AG20443 (cell line): ENCODE results near the gene LRRC1.

Experiments used
- DNase-seq: peaks from one replicate; pipeline ENCODE4 v3.0.0; 2012; ENCODE audit warnings: low spot score, mixed read lengths

The LRRC1 gene

GRCh38 chr6:53847796-53848314 lies 53.0 kb downstream of the LRRC1 start:
- no peak for DNase-seq

DNA sequence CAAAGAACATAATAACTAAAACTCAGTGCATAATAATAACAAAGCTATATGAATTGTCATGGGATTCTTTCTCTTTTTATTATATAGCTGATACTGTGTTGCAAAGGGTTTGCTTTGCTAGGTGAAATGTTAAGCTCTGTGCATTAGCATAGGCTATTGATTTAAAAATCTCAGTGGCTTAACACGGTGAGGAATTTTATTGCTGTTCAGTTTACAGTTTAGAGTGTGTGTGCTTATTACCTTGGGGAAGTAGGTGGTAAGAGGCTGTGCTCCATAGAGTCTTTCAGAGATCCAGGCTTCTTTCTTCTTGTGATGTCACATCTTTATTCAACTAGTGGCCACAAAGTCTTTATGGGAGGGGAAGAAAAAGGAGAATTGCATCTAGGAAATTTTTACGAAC lies 55.7 kb downstream of the LRRC1 start:
- no peak for DNase-seq

DNA sequence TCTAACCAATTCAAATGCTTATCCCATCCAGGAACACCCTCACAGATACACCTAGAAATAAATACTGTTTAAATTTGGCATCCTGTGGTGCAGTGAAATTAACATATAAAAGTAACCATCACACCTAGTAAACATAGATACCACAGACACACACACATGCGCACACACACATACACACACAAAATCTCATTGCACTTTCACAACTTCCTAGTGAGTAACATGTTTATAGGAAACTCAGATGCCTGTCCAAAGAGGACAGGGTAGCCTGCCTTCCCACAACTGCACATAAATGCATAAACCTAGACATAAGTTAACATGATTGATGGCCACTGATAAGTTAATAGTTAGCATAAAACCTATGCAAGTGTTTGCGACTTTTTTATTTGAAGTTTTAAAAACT lies 56.8 kb downstream of the LRRC1 start:
- DNase-seq, result no peak

- DNase-seq, result no peak
These were observed 58.0 kb downstream of the LRRC1 start for GRCh38 chr6:53852805-53853204.

- no peak for DNase-seq
These were observed 60.2 kb downstream of the LRRC1 start for GRCh38 chr6:53854843-53855567.

- no peak for DNase-seq
These were observed 61.1 kb downstream of the LRRC1 start for GRCh38 chr6:53855940-53856339.

DNA sequence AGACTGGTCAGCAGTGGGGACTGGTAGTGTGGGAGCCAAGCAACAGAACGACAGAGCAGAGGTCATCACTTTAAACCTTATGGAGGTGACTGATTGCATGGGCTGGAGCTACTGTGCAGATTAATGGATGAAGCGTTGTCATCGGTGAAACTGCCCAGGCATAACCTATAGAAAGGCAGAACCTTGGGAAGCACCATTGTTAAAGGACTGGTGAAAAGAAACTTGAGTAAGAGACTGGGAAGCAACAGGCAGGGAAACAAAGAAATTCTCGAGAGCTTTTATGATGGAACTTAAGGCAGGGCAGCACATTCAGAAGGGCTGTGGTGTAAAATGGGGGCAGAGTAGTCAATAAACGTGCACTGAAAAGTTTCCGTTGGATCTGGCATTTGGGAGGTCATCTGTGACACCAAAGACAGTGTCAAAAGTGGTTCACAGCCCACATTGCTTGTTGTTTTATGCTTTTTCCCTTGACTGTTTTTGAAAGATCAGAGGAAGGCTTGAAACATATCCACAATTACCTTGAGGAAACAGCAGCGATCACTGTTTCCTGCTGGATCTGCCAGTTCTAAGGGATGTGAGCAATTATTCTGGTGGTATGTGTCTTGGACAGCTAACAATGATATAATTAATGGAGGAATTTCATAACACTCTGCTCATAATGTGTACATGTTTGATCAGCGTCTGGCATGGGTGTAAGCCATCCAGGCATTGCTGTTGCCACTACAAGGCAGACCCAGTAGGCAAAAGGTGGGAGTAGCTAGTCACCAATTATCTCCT lies 62.7 kb downstream of the LRRC1 start:
- DNase-seq, result no peak

DNA sequence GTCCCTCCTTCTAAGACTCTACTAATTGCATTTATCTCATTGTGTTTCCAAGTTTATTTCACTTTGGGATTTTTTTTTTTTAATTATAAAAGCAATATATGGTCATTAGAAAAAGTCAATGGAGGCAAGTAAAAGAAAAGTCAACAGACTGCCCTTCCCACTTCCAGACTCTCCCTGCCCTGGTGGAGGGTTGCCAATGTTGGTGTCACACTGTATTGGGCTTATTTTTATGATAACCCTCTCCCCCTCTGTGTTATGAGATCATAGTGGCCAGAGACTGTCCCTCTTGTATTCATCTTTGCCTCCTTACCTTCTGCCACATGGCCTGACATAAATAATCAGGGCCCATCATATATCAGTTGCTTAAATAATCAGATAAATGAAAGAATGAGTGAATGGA lies 63.4 kb downstream of the LRRC1 start:
- no peak for DNase-seq

- DNase-seq, result no peak
These were observed 64.1 kb downstream of the LRRC1 start for GRCh38 chr6:53858913-53859312.

DNA sequence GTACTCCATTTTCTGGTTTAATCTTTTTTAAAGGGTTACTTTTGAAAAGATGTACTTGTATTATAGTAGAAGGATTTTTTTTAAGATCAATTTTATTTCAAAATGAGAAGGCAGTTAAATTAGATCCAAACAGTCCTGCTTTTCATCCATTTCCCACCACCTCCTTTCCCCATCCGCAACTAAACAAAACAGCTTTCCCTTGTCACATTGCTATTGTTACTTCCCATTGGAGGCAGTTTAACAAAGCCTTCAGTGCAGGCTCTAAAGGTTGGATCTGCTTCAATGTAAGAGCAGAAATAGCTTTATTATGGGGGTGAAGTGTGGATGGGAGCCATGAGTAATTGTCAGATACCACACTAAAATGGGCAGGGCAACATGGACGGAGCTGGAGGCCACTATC lies 65.7 kb downstream of the LRRC1 start:
- no peak for DNase-seq

DNA sequence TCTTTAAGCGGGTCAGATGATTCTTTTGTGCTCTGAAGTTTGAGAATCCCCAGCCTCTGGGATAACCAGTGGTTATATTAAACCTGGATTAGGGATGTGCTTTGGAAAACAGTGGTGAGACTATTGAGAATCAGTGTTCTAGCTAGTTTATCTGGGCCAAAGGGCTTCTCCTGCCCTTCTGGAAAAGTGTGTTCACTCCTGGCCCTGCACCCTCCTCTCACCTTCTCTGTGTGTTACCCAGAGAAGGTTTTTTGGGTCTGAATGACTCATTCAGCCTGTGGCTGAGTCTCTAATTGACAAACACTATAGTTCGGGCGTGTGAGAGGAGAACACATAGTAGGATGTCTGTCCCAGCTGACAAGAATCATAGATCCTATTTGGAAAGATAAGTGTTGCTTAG lies 66.7 kb downstream of the LRRC1 start:
- DNase-seq, result no peak

DNA sequence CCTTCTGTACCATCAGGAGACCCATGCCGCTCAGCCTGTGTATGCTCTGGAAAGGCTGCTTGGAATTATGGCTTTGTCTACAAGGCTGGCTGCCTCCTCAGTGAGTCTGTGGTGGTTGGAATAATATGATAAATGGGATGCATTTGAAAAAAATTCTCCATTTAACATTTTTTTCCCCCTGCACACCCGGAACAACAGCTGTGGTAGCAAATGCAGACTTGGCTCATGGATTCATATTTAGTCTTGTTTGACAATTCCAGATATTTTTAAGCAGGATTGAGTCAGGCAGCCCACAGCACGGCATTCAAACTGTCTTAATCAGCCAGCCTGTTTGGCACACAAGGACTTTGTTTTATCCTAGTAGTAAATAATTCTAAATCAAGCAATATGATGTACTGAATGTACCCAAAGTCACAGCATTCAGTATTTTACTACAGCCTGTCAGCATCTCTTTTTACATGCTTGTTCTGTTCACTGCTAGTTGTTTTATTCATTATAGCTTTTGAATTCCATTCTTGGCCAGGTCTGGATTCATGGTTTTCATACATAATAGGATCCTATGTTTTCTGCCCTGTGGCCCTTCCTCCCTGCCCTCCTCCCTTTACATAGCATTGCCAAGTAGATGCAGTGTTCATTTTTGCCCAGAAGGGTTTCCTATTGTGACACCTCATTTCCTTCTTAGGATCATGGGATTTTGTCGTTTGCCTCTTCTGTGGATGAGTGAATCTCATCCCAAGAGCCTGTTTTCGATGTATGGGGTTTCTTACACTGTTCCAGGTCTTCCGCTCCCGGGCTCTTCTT lies 68.1 kb downstream of the LRRC1 start:
- peak; percentile 77 for DNase-seq

GRCh38 chr6:53864781-53865180 lies 70.0 kb downstream of the LRRC1 start:
- no peak for DNase-seq

DNA sequence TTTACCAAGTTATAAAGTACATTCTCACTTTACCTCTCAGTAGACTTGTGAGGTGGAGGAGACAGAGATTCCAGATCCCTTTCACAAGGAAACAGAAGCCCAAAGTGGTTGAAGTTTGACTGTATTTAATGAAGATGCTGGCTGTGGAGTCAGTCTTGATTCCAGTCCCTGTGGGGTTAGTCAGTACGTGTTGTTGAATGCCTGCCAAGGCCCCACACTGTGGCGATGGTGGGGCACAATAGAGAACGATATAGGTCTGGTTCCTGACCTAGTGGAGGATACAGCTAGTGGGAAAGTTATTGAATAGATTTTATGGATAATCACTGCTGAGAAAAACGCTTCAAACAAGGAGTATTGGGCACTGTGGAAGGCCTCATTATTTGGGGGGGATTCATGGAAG lies 71.4 kb downstream of the LRRC1 start:
- DNase-seq, result no peak

DNA sequence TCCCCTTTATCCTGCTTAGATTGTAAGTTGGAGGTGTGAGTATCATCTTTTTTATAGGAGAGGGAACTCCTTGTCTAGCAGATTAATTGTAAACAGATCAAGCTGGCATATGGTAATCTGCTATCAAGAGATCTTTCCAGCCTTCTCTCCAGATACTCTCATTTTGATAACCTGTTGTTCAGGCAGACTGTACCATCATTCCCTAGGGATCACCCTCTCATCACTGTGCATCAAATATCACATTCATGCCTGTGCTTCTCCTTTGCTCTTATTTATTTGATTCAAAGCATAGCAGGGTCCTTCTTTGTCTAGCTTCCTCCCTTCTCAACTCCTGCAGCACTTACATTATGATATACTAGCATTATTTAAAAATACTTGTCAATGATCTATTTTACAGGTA lies 73.8 kb downstream of the LRRC1 start:
- DNase-seq, result no peak

- DNase-seq, result no peak
These were observed 75.2 kb downstream of the LRRC1 start for GRCh38 chr6:53869964-53870363.

DNA sequence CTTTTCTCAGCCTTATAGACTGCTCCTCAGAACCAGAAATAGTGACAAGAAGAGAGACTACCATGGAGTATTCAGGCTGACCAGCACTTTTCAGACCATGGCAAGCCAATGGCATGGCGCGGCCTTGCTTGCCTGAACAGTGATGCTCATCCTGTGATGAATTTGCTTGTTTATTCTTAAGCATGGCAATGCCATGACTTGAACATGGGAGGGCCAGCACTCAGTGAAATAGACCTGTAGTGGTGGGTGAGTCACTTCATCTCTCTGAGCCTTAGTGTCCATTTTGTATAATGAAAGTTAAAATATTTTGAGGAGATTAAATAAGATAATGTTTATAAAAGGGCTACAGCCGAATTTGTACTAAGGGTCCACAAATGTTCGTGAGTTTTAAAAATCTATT lies 79.1 kb downstream of the LRRC1 start:
- DNase-seq, result no peak

GRCh38 chr6:53874964-53875363 lies 80.2 kb downstream of the LRRC1 start:
- no peak for DNase-seq

DNA sequence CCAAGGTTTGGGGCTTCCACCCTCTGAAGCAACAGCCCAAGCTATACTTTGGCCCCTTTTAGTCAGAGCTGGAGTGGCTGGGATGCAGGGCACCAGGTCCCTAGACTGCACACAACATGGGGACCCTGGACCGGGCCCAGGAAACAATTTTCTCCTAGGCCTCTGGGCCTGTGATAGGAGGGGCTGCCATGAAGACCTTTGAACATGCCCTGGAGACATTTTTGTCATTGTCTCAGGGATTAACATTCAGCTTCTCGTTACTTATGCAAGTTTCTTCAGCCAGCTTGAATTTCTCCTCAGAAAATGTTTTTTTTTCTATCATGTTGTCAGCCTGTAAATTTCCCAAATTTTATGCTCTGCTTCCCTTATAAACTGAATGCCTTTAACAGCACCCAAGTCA lies 82.3 kb downstream of the LRRC1 start:
- DNase-seq, result no peak

DNA sequence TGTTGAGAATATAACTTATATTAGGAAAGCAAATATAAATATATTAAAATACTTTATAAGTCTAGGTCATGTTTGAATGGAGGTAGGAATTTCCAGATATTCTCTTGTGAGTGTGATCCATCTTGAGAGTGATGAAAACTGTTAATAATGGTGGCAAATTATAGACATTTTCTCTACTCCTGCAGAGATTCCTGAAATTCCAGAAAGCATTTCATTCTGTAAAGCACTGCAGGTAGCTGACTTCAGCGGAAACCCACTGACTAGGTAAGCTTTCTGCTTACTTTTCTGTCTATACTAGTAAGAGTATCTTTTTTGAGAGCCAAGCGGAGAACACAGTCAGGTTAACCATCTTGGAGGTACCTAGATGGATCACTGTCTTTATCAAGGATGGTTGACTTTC lies 84.0 kb downstream of the LRRC1 start:
- DNase-seq, result no peak

- no peak for DNase-seq
These were observed 84.8 kb downstream of the LRRC1 start for GRCh38 chr6:53879608-53880007.

DNA sequence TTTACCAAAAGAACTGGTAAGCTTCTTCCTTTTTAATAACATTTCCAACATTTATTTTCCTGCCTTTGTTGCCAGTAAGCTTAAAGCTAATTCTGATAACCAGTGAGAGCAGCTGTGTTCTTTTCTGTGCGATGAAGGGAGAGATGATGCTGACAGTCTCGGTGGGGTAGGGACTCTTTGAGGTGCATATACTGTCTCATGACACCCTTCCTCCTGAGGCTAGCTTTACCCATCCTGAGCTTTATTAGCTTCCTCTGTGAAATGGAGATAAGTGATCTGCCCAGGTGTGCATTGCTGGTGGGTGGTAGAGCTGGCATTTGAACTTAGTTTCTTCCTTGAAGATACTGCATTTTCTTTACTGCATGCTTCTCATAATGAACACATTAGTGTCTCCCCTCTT lies 92.5 kb downstream of the LRRC1 start:
- no peak for DNase-seq

- no peak for DNase-seq
These were observed 94.1 kb downstream of the LRRC1 start for GRCh38 chr6:53888931-53889330.
